K562 (cell line): ENCODE measurements around the gene YWHAB. TPM values are rescaled to one million over a fixed set of nuclear protein-coding genes. Genes with fewer than 3 reads are reported as not detected.

Source experiments
- ATAC-seq: fragments of 200-7000 bp; cut with Tn5 transposase; 3 replicates; pipeline ENCODE4 v1.9.1; 2020; ENCODE audit warnings: moderate library complexity
- BruUV-seq: library from RNA; stranded (reverse); fragments of 400-500 nt; replicated peaks from 2 replicates; lab custom pipeline; 2021; lab: Mats Ljungman, UMichigan
- CTCF ChIA-PET: fragments of 300-600 bp; formaldehyde crosslinking; extraction: SDS; loops from one replicate; lab custom pipeline; 2021; ENCODE audit warnings: low intra/inter-chr PET ratio; lab: Yijun Ruan, JAX
- POLR2A ChIA-PET: fragments of 300-600, 350-650 bp; sonication (Branson Sonifier 250); formaldehyde crosslinking; extraction: SDS; loops from one replicate; lab custom pipeline; 2021; ENCODE audit warnings: antibody characterized with exemption, inconsistent platforms; lab: Yijun Ruan, JAX
- DNase-seq, 4 experiments: peaks; one replicate each; pipeline versions ENCODE4 v3.0.0 to v3.0.0-alpha.2; 2011 to 2018; ENCODE audit warnings: low spot score in 3 of 4, mixed read lengths in 3 of 4; ENCODE audit errors: extremely low read depth in 1 of 4
- FAIRE-seq: peaks from 2 replicates; lab custom pipeline; 2011; peaks lifted over from hg19 to GRCh38; lab: Jason Lieb, UNC
- H2AFZ ChIP-seq: 2 replicates; pipeline ENCODE4 v1.6.0; 2011; ENCODE audit warnings: low read depth, low read length, control low read depth, inconsistent platforms
- H3K27ac ChIP-seq: fragments of 200-600 bp; 3 replicates; pipeline ENCODE4 v1.8.0; 2011; ENCODE audit warnings: low read depth, mild to moderate bottlenecking, control low read depth, inconsistent platforms, low read length, moderate library complexity, mixed read lengths; ENCODE audit errors: extremely low read depth
- H3K27me3 ChIP-seq, 2 experiments: fragments of 300-600 bp in 1 of 2; 2 replicates in 1 of 2; 3 replicates in 1 of 2; pipeline versions ENCODE4 v1.6.0 to v1.8.0; 2011; ENCODE audit warnings: inconsistent platforms in 2 of 2, low read length in 2 of 2, mild to moderate bottlenecking in 1 of 2, mixed read lengths in 1 of 2, moderate library complexity in 1 of 2; ENCODE audit not compliant: control insufficient read depth in 2 of 2, insufficient read depth in 2 of 2
- H3K36me3 ChIP-seq: fragments of 300-600 bp; 3 replicates; pipeline ENCODE4 v1.8.0; 2011; ENCODE audit warnings: mild to moderate bottlenecking, low read length, inconsistent platforms; ENCODE audit not compliant: control insufficient read depth, insufficient read depth
- H3K4me1 ChIP-seq, 2 experiments: fragments of 200-600 bp in 1 of 2; replicated peaks in 1 of 2; 2 replicates in 1 of 2; 3 replicates in 1 of 2; pipeline versions ENCODE4 v1.5.1 to v1.8.0; 2011; ENCODE audit warnings: inconsistent platforms in 2 of 2, low read length in 2 of 2, mild to moderate bottlenecking in 1 of 2, mixed read lengths in 1 of 2, moderate library complexity in 1 of 2; ENCODE audit not compliant: control insufficient read depth in 2 of 2, insufficient read depth in 2 of 2
- H3K4me2 ChIP-seq: 2 replicates; pipeline ENCODE4 v1.6.1; 2011; ENCODE audit warnings: low read length, control low read depth, inconsistent platforms, mixed read lengths; ENCODE audit not compliant: insufficient read depth
- H3K4me3 ChIP-seq: fragments of 200-600 bp; sonication (generic), shearing (Covaris generic); 2 replicates; pipeline ENCODE4 v1.5.1; 2016; ENCODE audit warnings: control low read depth, inconsistent platforms
- H3K79me2 ChIP-seq: fragments of 200-600 bp; 3 replicates; pipeline ENCODE4 v1.8.0; 2011; ENCODE audit warnings: low read length, inconsistent platforms; ENCODE audit not compliant: control insufficient read depth, insufficient read depth
- H3K9ac ChIP-seq, 2 experiments: 2 replicates each; pipeline versions ENCODE4 v1.6.0 to v1.6.1; 2011; ENCODE audit warnings: low read depth in 2 of 2, low read length in 2 of 2, control low read depth in 1 of 2, inconsistent platforms in 1 of 2, mild to moderate bottlenecking in 1 of 2, mixed read lengths in 1 of 2; ENCODE audit not compliant: insufficient read depth in 1 of 2
- H3K9me1 ChIP-seq: one replicate; pipeline ENCODE4 v1.6.0; 2011; ENCODE audit warnings: inconsistent platforms, mild to moderate bottlenecking, low read length, moderate library complexity; ENCODE audit not compliant: control insufficient read depth, insufficient read depth
- H3K9me3 ChIP-seq: replicated peaks from 2 replicates; pipeline ENCODE4 v1.5.1; 2011; ENCODE audit warnings: low read depth, low read length, inconsistent platforms; ENCODE audit not compliant: control insufficient read depth, insufficient read depth
- H4K20me1 ChIP-seq: replicated peaks from 2 replicates; pipeline ENCODE4 v1.6.1; 2011; ENCODE audit warnings: low read length, inconsistent platforms, mixed read lengths; ENCODE audit not compliant: control insufficient read depth, insufficient read depth
- C11orf30 ChIP-seq: fragments of 450-650 bp; IDR thresholded peaks from 2 replicates; pipeline ENCODE4 v1.6.1; 2016; ENCODE audit warnings: low read depth, mild to moderate bottlenecking
- CBX1 ChIP-seq: sonication (generic); IDR thresholded peaks from 2 replicates; pipeline ENCODE4 v1.6.1; 2016; ENCODE audit warnings: antibody characterized with exemption, low read depth, mild to moderate bottlenecking
- CREB3 ChIP-seq: fragments of 450-650 bp; conservative IDR thresholded peaks from 2 replicates; pipeline ENCODE4 v1.6.1; 2016; ENCODE audit warnings: missing genetic modification characterization, low read depth, mild to moderate bottlenecking, missing compliant biosample characterization, moderate library complexity
- CTCF ChIP-seq, 3 experiments: IDR thresholded peaks in 2 of 3; conservative IDR thresholded peaks in 1 of 3; 2 replicates each; pipeline ENCODE4 v1.5.1; 2011 to 2012; ENCODE audit warnings: low read length in 3 of 3, mild to moderate bottlenecking in 3 of 3, control low read depth in 2 of 3, improper control_type of control experiment in 1 of 3, inconsistent platforms in 1 of 3, low read depth in 1 of 3, mixed read lengths in 1 of 3, moderate library complexity in 1 of 3; ENCODE audit not compliant: insufficient read depth in 2 of 3
- HNRNPK ChIP-seq: fragments of 200-400 bp; formaldehyde crosslinking; IDR thresholded peaks from one replicate; pipeline ENCODE4 v1.6.1; 2018; ENCODE audit warnings: mild to moderate bottlenecking, low read depth, low read length; ENCODE audit not compliant: poor library complexity, severe bottlenecking
- IRF1 ChIP-seq: sonication (generic); formaldehyde crosslinking; IDR thresholded peaks from 2 replicates; pipeline ENCODE4 v1.8.0; 2022; ENCODE audit warnings: missing genetic modification reagents, mild to moderate bottlenecking, borderline replicate concordance
- NCOA6 ChIP-seq: fragments of 450-650 bp; IDR thresholded peaks from 2 replicates; pipeline ENCODE4 v1.6.1; 2017; ENCODE audit warnings: mild to moderate bottlenecking
- NFYB ChIP-seq: IDR thresholded peaks from 2 replicates; pipeline ENCODE4 v1.6.1; 2011; ENCODE audit warnings: mild to moderate bottlenecking, moderate library complexity; ENCODE audit not compliant: insufficient read length; ENCODE audit errors: extremely low read depth
- RAD51 ChIP-seq: fragments of 450-650 bp; IDR thresholded peaks from 2 replicates; pipeline ENCODE4 v1.7.1; 2016; ENCODE audit warnings: low read depth, mild to moderate bottlenecking, borderline replicate concordance
- RBM14 ChIP-seq: fragments of 200-400 bp; formaldehyde crosslinking; IDR thresholded peaks from 2 replicates; pipeline ENCODE4 v1.6.1; 2018; ENCODE audit warnings: low read depth, mild to moderate bottlenecking, low read length, moderate library complexity, borderline replicate concordance; ENCODE audit not compliant: insufficient read depth
- RNF2 ChIP-seq: sonication (generic); IDR thresholded peaks from 2 replicates; pipeline ENCODE4 v1.6.1; 2016
- SRF ChIP-seq, 2 experiments: fragments of 250-450, 450-650 bp in 1 of 2; sonication (Bioruptor Pico) in 1 of 2; sonication (generic) in 1 of 2; formaldehyde crosslinking; IDR thresholded peaks; 2 replicates each; pipeline versions ENCODE4 v1.5.0 to v1.5.1; 2020 to 2022; ENCODE audit warnings: mild to moderate bottlenecking in 1 of 2, missing genetic modification reagents in 1 of 2
- U2AF1 ChIP-seq: fragments of 200-400 bp; formaldehyde crosslinking; optimal IDR thresholded peaks from 2 replicates; pipeline ENCODE3; 2017; ENCODE audit warnings: mild to moderate bottlenecking, low read depth, low read length, moderate library complexity
- ZBED1 ChIP-seq: IDR thresholded peaks from 2 replicates; pipeline ENCODE4 v1.6.1; 2014
- ZBTB34 ChIP-seq: fragments of 250-450 bp; sonication (Bioruptor Pico); IDR thresholded peaks from 2 replicates; pipeline ENCODE4 v1.8.0; 2021; ENCODE audit warnings: mild to moderate bottlenecking, moderate library complexity
- in situ Hi-C: fragments of 300-500 bp; cut with MboI; formaldehyde crosslinking; loops from 4 replicates; pipeline ENCODE4 v1.15.0; 2018; ENCODE audit warnings: inconsistent platforms, mixed read lengths
- intact Hi-C: fragments of 100-400 bp; cut with micrococcal nuclease; formaldehyde crosslinking; loops from 2 replicates; pipeline ENCODE4 v1.14.2; 2022
- polyA plus RNA-seq, 8 experiments: library from polyadenylated mRNA; depleted of rRNA in 4 of 8; stranded (reverse) in 5 of 8; unstranded in 3 of 8; fragments of >200 nt; fragmentation: Nextera tagmentation in 2 of 8; fragmentation: Illumina TruSeq in 1 of 8; extraction: Ambion mirVana in 2 of 8; extraction: Trizol in 1 of 8; gene quantifications; 2 replicates each; pipeline versions ENCODE4 v1.2.1 to v1.2.3, GENCODE V29; 2011 to 2014; ENCODE audit warnings: inconsistent platforms in 1 of 8, missing spikeins in 1 of 8
- total RNA-seq, 7 experiments: library from RNA; depleted of rRNA in 6 of 7; stranded (reverse); fragments of >200 nt in 6 of 7; fragmentation: Illumina TruSeq in 2 of 7; extraction: Trizol in 2 of 7; gene quantifications; 2 replicates each; pipeline versions ENCODE4 v1.2.1 to v1.2.3, GENCODE V29; 2011 to 2021; ENCODE audit warnings: low replicate concordance in 1 of 7

Gene YWHAB
- total and polyA plus RNA-seq, 9 of the 15 experiments (the other 6 are each of a cell fraction or from before 2014, with no cell fraction given) = 60.6 to 185 (median 96.1) TPM

GRCh38 chr20:44856856-44857448 lies 28.6 kb upstream of the YWHAB start (continued):
- TF ChIP-seq CBX1 (no peak), NFYB (peak; percentile 66)

GRCh38 chr20:44858606-44859360 lies 26.7 kb upstream of the YWHAB start:
- Histone ChIP-seq H3K4me1 (no peaks in the 10 kb centered on the region; a peak in 2 of 5 replicates), H3K27me3 (peaks cover 3 to 4% of the 10 kb centered on the region in 2 experiments; a peak in 2 of 5 replicates), H3K4me2 (no peak overlapping the region), H4K20me1 (no peaks in the 10 kb centered on the region), H3K36me3 (no peaks in the 10 kb centered on the region), H3K9ac (no peak overlapping the region), H3K9me1 (no peaks in the 10 kb centered on the region), H3K4me3 (no peak overlapping the region), H3K9me3 (no peaks in the 10 kb centered on the region), H3K27ac (no peak overlapping the region), H3K79me2 (no peaks in the 10 kb centered on the region), H2AFZ (peak overlapping the region; percentile 64)
- ChIA-PET POLR2A (no interaction called here), CTCF (no interaction called here)
- peak; percentile 67 for ATAC-seq
- DNase-seq = peak; percentile 18 to 37 (median 21)
- FAIRE-seq = no peak
- in situ Hi-C loops = no loop called here
- intact Hi-C loops = no loop called here
- BruUV-seq = no TSS peak
- TF ChIP-seq RBM14 (no peak), U2AF1 (no peak), RNF2 (no peak), SRF (CRISPR knock-in tag; IDR thresholded peaks at IDR 0.05) (no peak), C11orf30 (no peak), CREB3 (tag) (no peak), NCOA6 (no peak), HNRNPK (no peak), RAD51 (0 out of 2 replicates have a peak, but pooled peaks have one; percentile 27), ZBED1 (no peak), CTCF (IDR thresholded peaks at IDR 0.05 in 2 of 3, conservative IDR thresholded peaks at IDR 0.05 in 1 of 3; ENCODE audit: insufficient read depth in 2 of 3, low read depth in 1 of 3, low read length in 3 of 3) (no peak), ZBTB34 (CRISPR knock-in tag) (no peak), IRF1 (CRISPR knock-in tag) (no peak)
